NOMO-1 treated with DMSO at 0.1 percent for 48 hours (cell line): Measurements from ENCODE around the gene TBC1D9B.

Experiments
- DNase-seq: peaks from one replicate; lab custom pipeline; 2025; ENCODE audit not compliant: unreplicated experiment; lab: John Stamatoyannopoulos, UW

TBC1D9B gene

DNA sequence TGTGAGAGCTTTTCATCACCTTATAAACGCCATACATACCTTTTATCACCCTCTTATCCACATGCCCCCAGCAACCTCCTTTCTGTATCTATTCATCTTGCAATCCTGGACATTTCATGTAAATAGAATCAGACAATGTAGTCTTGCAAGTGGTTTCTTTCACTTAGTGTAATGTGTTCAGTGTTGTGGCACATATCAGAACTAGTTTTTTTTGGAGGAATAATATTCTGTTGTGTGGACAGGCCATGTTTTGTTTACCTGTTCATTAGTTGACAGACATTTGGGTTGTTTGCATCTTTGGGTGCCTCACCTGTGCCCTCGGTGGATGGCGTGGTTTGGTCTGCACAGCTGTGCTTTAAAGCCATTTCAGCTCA, 85.7 kb downstream of the TBC1D9B start:
- DNase-seq, result no peak

DNA sequence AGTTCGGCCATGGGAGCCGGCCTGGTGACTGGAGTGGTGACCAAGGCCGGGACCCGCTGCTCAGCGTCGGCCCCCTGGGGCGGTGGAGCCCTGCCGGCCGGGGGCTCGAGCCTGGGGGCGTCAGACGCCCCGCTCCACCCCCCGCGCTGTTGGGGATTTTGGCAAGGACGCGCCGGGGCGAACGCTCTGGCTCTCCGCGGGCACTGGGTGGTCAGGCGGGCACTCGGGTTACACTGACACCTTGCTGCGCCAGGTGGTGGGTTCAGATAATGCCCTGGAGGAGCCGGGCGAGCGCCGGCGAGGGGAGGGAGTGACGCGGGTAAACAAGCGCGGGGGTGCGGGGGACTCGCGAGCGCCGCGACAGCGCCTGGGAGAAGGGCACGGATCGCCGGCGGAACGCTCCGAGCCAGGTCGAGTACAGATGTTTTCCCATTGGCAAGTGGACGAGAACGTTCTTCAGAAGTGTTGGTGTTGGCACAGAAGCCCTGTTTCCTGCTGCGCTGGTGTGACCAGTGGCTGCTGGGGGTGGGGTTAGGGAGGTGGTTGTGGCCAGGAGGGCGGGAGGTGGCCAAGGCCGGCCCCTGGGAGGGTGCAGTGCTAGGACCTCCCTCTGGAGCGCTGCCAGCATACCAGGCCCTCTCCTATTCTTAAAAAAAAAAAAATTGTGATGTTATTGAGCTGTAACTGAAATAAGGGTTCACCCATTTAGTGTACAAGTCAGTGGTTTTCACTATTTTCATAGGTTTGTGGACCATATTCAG, 86.2 kb downstream of the TBC1D9B start:
- DNase-seq, result peak; percentile 84

DNA sequence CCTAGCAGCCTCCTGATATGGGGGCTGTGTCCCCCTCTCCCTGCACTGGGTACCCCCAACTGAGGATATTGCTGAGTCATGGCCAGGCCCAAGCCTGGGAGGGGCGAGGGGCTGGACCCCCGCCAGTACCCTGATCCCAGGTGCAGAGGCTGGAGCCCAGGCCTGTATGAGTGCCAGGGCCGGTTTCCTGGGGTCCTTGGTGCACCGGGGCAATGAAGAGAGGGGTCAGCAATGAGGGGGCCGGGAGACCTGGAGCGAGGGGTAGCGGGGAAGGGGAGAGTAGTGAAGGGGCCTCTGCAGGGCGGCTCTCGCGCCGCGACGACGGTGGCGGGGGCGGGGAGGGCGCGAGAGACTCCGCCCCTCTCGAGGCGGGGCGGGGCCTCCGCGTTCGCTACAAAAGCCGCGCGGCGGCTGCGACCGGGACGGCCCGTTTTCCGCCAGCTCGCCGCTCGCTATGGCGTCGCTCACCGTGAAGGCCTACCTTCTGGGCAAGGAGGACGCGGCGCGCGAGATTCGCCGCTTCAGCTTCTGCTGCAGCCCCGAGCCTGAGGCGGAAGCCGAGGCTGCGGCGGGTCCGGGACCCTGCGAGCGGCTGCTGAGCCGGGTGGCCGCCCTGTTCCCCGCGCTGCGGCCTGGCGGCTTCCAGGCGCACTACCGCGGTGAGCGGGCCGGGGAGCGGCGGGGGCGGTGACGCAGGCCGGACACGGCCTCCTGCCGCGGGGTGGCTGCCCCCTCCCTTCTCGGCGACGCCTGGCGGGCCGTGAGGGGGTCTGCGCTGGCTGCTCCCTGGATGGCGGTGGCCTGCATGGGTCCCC, 87.0 kb downstream of the TBC1D9B start, which contains the start of gene SQSTM1:
Gene SQSTM1, plus strand, starts transcription at position 423 of the 815 bp plus-strand sequence. Its CDS starts 32 bp downstream, at position 455.
- DNase-seq, result peak; percentile 62

DNA sequence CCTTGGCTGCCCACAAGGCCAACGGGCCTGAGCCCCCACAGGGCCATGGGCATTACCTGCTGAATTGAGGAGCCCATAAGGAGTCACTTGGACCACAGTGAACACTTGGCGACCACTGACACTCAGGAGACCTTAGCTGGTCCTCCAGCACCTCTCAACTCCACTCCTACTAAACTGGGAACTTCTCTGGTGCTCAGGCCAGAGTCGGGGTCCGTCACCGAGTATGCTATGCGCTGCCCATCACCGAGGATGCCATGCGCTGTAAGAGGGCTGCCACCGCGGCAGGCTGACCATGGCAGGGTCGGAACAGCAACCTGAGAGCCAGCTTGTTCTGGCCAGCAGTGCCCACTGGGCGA, 87.6 kb downstream of the TBC1D9B start:
- DNase-seq, result no peak

DNA sequence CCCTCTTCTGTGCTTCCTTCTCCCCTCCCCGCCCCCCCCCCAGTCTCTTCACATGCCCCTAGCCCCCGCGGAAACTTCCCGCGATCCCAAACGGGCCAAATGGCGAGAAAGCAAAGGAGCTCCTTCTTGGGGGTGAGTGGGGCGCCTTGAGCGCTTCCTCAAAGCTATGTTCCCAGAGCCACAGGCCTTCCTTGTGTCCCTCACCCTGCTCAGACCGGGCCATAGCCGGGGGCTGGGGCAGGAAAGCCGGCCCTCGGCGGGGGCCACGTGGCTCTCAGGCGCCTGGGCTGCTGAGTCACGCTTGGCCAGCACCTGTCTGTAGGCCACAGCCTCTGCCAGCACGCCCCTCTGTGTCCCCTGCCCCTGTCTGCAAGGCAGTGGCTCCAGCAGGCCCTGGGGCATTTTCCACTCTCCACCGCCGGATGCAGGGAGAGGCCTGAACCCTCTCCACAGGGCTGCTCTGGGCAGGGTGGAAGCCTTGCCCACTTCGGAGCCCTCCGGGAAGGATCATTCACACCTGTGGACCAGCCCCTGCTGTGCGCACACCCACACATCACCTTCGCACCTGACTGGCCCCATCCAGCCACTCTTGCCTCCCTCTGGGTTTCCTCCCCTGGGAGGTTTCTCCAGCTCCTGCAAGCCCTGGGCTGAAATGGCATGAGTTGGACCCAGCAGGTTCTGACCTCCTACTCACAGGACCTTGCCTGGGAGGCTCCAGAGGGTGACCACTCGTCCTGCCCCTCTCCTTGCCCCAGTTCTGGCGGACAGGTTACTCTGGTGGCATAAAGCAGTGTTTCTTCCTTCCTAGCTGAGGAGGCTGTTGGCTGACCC, 88.2 kb downstream of the TBC1D9B start:
- peak; percentile 58 for DNase-seq

DNA sequence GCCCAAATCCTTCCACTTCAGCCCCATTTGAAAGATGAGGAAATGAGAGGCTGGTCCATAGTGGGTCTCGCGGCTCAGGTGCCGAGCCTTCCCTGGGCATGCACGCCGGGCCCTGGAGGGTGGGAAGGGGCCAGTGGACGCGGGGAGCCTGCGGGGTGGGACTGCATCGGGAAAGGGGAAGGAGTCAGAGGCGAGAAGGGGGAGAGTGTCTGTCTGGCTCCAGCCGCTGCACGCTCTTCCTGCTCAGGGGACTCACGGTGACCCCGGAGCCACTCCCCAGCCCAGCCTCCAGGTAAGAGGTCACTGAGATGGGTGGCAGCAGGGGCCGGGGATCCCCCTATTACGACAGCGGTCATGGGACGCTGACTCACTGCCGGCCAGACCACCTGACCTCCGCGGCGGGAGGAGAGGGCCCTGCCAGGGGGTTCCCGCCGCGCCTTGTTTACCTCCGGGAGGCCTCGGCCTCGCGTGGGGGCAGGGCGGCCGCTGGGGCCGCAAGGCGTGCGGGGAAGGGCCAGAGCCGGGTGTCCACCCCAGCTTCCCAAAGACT, 88.9 kb downstream of the TBC1D9B start:
- peak; percentile 93 for DNase-seq

DNA sequence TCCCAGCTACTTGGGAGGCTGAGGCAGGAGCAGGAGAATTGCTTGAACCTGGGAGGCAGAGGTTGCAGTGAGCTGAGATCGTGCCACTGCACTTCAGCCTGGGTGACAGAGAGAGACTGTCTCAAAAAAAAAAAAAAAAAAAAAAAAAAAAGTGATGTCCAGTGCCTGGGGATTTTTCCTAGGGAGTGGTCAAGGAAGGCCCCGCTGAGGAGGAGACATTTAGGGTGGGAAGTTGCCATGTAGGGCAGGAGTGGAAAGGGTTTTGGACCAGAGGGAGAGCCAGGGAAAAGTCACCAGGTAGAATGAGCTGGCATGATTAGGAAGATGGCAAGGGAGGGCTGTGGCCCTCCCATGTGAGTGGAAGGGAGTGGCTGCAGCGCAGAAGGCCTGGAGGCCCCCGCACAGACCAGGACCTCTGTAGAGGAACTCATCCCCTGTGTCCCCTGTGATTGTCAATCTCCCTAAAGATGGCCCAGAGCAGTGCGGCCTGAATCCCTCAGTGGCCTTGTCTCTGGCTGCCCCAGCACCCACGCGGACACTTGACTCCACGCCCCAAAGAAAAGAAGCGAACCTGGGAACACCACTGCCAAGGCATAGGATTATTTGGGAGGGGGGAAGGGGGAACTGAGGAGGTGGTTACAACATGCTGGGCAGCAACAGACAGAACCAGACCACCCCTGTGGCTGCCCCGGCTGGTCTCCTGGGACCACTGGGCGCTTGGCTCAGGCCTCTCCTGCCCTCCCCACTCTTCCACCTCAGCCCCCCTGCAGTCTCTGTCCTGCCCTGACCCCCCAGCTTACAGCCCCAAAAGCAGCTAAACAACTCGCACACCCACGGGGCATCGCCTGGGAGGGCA, 89.6 kb downstream of the TBC1D9B start:
- DNase-seq, result no peak

DNA sequence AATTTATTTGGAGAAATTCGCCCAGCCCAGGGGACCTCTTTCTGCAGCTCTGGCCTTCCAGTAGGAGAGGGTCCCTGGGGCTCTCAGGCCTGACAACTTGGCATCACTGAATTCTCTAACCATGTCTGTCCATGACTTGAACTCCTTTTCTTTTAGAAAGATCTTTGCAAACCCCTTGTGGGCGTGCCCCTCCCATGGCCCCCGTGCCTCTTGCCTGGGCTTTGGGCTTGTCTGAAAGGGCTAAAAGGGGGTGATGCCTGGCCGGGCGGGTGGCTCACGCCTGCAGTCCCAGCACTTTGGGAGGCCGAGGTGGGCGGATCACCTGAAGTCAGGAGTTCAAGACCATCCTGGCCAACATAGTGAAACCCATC, 90.2 kb downstream of the TBC1D9B start:
- no peak for DNase-seq

DNA sequence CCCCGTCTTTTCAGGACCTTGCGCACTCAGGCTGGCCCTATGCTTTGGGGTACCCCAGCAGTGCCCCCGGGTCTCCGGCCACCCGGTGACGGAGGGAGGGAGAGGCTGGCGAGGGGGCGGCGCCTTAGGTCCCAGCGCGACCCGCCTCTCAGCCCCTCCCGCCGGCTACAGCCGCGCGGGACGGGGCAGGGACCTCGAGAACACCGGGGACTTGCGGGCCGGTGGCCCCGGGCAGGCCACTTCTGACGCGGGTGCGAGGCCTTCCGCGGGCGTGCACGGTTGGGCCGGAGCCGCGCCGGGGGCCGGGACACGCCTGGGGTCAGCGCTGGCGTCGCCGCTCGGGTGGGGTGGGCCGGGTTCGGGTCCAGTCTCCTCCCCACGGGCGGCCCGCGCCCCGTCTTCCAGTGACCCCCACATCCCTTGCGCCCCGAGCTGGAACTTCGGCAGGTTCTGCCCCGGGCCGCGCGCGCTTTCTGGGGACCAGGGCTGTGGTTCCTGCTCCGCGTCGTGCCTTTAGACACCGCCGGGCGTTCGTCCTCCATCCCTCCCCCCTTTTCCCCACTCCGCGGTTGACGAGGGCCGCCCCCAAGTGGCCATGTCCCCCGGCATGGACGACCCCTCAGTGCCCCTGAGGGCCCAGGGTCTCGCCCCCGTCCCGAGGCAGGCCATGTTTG, 90.8 kb downstream of the TBC1D9B start:
- DNase-seq, result no peak

DNA sequence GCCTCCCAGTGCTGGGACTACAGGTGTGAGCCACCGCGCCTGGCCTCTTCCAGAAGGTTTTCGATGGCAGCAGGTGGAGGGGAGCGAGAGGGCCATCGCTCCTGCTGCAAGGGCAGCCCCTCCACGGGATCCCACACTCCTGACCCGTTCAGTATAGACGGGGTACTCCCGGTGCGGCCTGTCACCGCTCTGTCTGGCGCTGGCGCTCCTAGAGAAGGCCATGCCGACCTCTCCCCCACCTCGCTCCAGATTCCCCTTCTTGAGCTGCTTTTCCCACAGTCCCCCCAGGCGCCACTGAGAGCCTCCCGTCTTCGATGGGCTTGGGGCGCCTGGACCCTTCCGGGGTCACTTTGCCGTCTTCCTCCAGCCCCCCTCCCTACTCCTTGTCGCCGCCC, 91.3 kb downstream of the TBC1D9B start:
- no peak for DNase-seq

DNA sequence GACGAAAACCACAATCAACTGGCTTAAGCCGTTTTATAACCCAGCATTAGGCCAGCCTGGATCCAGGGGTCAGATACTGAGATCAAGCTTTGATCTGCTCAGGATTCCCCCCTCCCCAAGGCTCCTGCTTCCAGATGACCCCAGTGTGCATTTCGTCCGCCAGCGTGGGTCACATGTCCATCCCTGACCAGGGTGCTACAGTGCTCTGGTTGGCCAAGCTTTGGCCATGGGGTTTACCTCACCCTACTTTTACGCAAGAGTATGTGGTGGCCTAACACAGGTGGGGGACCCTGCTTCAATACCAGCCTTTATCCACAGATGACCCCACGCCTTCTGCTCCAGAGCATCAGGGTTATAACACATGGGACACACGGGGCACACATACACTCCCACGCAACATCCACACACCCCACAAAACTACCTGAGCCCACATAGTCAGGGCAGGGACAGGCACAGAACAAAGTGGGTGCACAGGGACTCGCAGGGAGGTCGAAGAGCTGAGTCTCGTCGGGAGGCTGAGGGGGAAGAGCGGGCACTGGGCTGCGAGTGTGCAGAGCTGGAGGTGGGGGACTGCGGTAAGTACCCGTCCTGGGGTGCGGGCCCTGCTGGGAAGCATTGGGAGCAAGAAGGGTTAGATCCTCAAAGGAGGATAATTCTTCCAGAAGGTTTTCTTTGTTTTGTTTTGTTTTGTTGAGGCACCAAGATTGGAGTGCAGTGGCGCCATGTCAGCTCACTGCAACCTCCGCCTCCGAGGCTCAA, 92.0 kb downstream of the TBC1D9B start:
- DNase-seq, result no peak

DNA sequence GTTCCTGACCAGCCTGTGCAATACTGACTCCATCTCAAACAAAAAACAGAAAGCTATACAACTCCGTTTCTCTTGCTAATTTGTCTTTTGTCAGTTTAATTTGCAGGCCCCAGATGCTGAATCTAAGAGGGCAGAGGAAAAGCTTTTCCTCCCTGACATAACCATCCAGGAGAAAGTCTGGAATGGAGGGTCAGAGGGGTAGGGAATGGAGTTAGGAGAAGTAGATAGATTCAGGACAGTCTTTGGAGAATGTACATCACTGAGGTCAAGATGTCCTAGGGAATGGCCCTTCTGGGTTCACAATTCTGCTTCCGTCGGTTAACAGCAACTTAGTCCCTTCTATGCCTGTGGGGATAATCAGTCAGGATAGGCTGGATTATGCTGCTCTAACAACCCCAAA, 93.6 kb downstream of the TBC1D9B start:
- DNase-seq, result no peak

DNA sequence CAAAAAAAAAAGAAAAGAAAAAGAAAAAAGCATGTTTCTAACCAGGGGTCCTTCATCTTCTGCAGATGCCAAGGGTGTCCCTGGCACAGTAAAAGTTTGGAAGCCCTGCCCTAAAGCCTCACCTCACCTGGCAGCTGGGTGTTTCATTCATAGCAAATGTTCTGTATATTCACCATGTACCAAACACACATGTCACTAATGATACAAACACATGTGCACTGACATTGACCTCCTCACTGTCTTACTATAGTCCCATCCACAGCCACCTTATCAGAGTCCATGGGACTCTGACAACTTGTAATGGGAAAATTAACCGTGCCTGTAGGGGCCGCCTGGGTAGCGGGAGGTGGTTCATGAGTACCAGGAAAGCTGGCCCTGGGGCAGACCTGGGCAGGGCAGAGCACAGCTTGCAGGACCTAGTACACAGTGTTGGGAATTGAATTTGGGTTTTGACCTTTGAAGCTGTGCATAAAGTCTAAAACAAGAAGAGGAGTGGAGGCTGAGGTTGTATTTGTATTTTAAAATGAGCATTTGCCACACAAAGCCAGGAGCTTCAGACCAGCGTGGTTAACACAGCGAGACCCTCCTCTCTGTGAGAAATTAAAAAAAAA, 94.6 kb downstream of the TBC1D9B start:
- DNase-seq, result no peak

DNA sequence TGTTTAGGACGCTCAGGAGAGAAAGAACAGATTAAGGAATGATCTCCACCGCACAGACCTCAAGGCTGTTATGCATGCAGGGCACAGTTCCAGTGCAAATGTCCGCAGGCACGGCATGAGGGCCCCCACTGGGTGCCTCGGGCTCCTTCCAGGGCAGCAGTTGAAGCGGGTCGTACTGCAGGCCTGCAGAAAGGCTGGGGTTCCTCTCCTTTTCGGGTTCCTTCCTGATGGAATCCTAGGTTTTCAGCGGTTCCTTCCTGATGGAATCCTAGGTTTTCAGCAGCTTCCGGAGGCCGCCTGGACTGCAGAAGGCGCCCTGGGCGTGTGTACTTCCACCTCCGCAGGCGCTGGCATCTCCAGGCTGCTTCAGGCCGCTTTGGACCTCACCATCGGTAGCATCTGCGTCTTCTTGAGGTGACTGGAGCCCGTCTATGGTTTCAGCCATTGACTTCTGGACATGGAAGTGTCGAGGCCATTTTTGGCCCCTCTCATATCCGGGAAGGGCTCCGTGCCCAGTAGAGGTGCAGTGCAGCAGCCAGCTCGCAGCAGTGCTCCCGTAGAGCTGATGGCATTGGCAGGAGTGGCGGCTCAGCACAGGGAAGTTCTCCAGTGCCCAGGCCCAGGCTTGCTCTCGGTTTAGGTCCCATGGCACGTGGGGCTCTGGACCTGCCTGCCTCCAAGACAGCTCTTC, 95.4 kb downstream of the TBC1D9B start:
- no peak for DNase-seq
